Measurements from ENCODE around the gene METTL3. TPM values are rescaled to one million over a fixed set of nuclear protein-coding genes. Genes with fewer than 3 reads are reported as not detected.

The METTL3 gene
- total and polyA plus RNA-seq, 2 experiments from 2014 or later, result 28.6 to 44.5 TPM

GRCh38 chr14:21449899-21450216 is 61.3 kb downstream of the METTL3 start:
- no peaks in the 10 kb centered on the region; the same call in 1 of the 2 replicates for H4K20me1 ChIP-seq (ENCODE audit: insufficient read depth)
- no peak overlapping the region for H2AFZ ChIP-seq
- H3K9me2 ChIP-seq (ENCODE audit: insufficient read depth), result no peaks in the 10 kb centered on the region
- H3K27me3 ChIP-seq (replicated peaks; ENCODE audit: insufficient read depth), result no peaks in the 10 kb centered on the region
- no peak overlapping the region for H3K4me2 ChIP-seq (ENCODE audit: unreplicated experiment)
- no peak for TF ChIP-seq EZH2phosphoT487 (IDR thresholded peaks at IDR 0.05; ENCODE audit: insufficient read depth, low read depth)
- TF ChIP-seq EZH2 (IDR thresholded peaks at IDR 0.05; ENCODE audit: insufficient read depth, poor library complexity, severe bottlenecking), result no peak
- H3F3A ChIP-seq (ENCODE audit: insufficient read depth), result peaks cover 13% of the 10 kb centered on the region; the same call in 1 of the 2 replicates
- H3K27ac ChIP-seq, result no peak overlapping the region
- no peak overlapping the region for H3K9ac ChIP-seq
- H3K9me3 ChIP-seq (ENCODE audit: low read depth), result no peaks in the 10 kb centered on the region
- no peak for DNase-seq
- H3K4me1 ChIP-seq (ENCODE audit: insufficient read depth), result peaks cover 14% of the 10 kb centered on the region
- in situ Hi-C loops (cut with MboI), result no loop called here
- no peak overlapping the region for H3K4me3 ChIP-seq
- H3K79me2 ChIP-seq (ENCODE audit: insufficient read depth), result peaks cover 100% of the 10 kb centered on the region
- no peaks in the 10 kb centered on the region for H3K36me3 ChIP-seq (ENCODE audit: low read depth)
- WGBS, 2 experiments (ENCODE audit: low coverage in 1 of 2, low lambda C conversion rate in 2 of 2, missing lambda C conversion rate in 2 of 2), result 97 to 100% methylated on average over 1 of the region's 1 CpG

Other genes starting within 250 kb of the METTL3 start
- gene HNRNPC, start 241.9 kb downstream of the METTL3 start, total RNA-seq (2014; rRNA removed; shearing (Covaris generic)), result 674 and 705 TPM in 2 replicates
- 584 and 592 TPM in 2 replicates for gene HNRNPC, start 241.9 kb downstream of the METTL3 start, polyA plus RNA-seq (2016; fragmentation: Nextera tagmentation; extraction: Ambion mirVana)
- not detected in 2 replicates for gene RPGRIP1, start 231.3 kb downstream of the METTL3 start, total RNA-seq (2014; rRNA removed; shearing (Covaris generic))
- not detected in 2 replicates for gene RPGRIP1, start 231.3 kb downstream of the METTL3 start, polyA plus RNA-seq (2016; fragmentation: Nextera tagmentation; extraction: Ambion mirVana)
- gene SUPT16H, start 127.3 kb downstream of the METTL3 start, total RNA-seq (2014; rRNA removed; shearing (Covaris generic)), result 56.9 and 61.7 TPM in 2 replicates
- 64.4 and 64.7 TPM in 2 replicates for gene SUPT16H, start 127.3 kb downstream of the METTL3 start, polyA plus RNA-seq (2016; fragmentation: Nextera tagmentation; extraction: Ambion mirVana)
- gene CHD8, start 55.2 kb downstream of the METTL3 start, total RNA-seq (2014; rRNA removed; shearing (Covaris generic)), result 32.8 and 35.9 TPM in 2 replicates
- 21.2 and 21.4 TPM in 2 replicates for gene CHD8, start 55.2 kb downstream of the METTL3 start, polyA plus RNA-seq (2016; fragmentation: Nextera tagmentation; extraction: Ambion mirVana)
- gene RAB2B, start 34.4 kb downstream of the METTL3 start, total RNA-seq (2014; rRNA removed; shearing (Covaris generic)), result 21.1 and 31.6 TPM in 2 replicates
- 14.7 and 15.6 TPM in 2 replicates for gene RAB2B, start 34.4 kb downstream of the METTL3 start, polyA plus RNA-seq (2016; fragmentation: Nextera tagmentation; extraction: Ambion mirVana)
- 23.6 and 27.2 TPM in 2 replicates for gene TOX4, start 34.1 kb downstream of the METTL3 start, total RNA-seq (2014; rRNA removed; shearing (Covaris generic))
- 74.2 TPM in 2 replicates for gene TOX4, start 34.1 kb downstream of the METTL3 start, polyA plus RNA-seq (2016; fragmentation: Nextera tagmentation; extraction: Ambion mirVana)
- gene SALL2, start 15.0 kb upstream of the METTL3 start, total RNA-seq (2014; rRNA removed; shearing (Covaris generic)), result 0.25 and 2.7 TPM in 2 replicates
- gene SALL2, start 15.0 kb upstream of the METTL3 start, polyA plus RNA-seq (2016; fragmentation: Nextera tagmentation; extraction: Ambion mirVana), result 0.69 and 1.3 TPM in 2 replicates
- gene OR10G3, start 68.7 kb upstream of the METTL3 start, total RNA-seq (2014; rRNA removed; shearing (Covaris generic)), result not detected in 2 replicates
- gene OR10G3, start 68.7 kb upstream of the METTL3 start, polyA plus RNA-seq (2016; fragmentation: Nextera tagmentation; extraction: Ambion mirVana), result not detected in 2 replicates
- not detected in 2 replicates for gene OR10G2, start 123.6 kb upstream of the METTL3 start, total RNA-seq (2014; rRNA removed; shearing (Covaris generic))
- gene OR10G2, start 123.6 kb upstream of the METTL3 start, polyA plus RNA-seq (2016; fragmentation: Nextera tagmentation; extraction: Ambion mirVana), result not detected in 2 replicates
- not detected in 2 replicates for gene OR4E2, start 142.5 kb upstream of the METTL3 start, total RNA-seq (2014; rRNA removed; shearing (Covaris generic))
- not detected in 2 replicates for gene OR4E2, start 142.5 kb upstream of the METTL3 start, polyA plus RNA-seq (2016; fragmentation: Nextera tagmentation; extraction: Ambion mirVana)
- not detected in 2 replicates for gene OR4E1, start 162.5 kb upstream of the METTL3 start, total RNA-seq (2014; rRNA removed; shearing (Covaris generic))
- gene OR4E1, start 162.5 kb upstream of the METTL3 start, polyA plus RNA-seq (2016; fragmentation: Nextera tagmentation; extraction: Ambion mirVana), result not detected in 2 replicates